HG03045 (cell line): ENCODE measurements around the gene ANKRD28.
"Not testable (repeated sequence)": the region's sequence is repeated elsewhere in the genome, so short reads cannot be mapped to it uniquely, and the experiment has no call there.

ENCODE experiments used
- ATAC-seq: cut with Tn5 transposase; IDR thresholded peaks from one replicate; pipeline ENCODE4 v1.9.1; 2021; ENCODE audit warnings: mild to moderate bottlenecking, moderate library complexity; ENCODE audit not compliant: unreplicated experiment

The ANKRD28 gene

GRCh38 chr3:15638891-15639262 is 158.9 kb downstream of the ANKRD28 start:
- no peak for ATAC-seq

GRCh38 chr3:15638193-15638890 is 159.4 kb downstream of the ANKRD28 start:
- no peak for ATAC-seq

GRCh38 chr3:15637131-15637951 is 160.4 kb downstream of the ANKRD28 start:
- no peak for ATAC-seq

- peak; percentile 44 for ATAC-seq
Measured at GRCh38 chr3:15636028-15636709, 161.6 kb downstream of the ANKRD28 start.

GRCh38 chr3:15635121-15635661 is 162.6 kb downstream of the ANKRD28 start:
- no peak for ATAC-seq

GRCh38 chr3:15634671-15635070 is 163.1 kb downstream of the ANKRD28 start:
- no peak for ATAC-seq

- ATAC-seq = no peak
Measured at GRCh38 chr3:15633766-15634598, 163.8 kb downstream of the ANKRD28 start.

- no peak for ATAC-seq
Measured at GRCh38 chr3:15633159-15633558, 164.6 kb downstream of the ANKRD28 start.

- ATAC-seq = no peak
Measured at GRCh38 chr3:15632212-15632580, 165.6 kb downstream of the ANKRD28 start.

GRCh38 chr3:15631426-15632211 is 166.2 kb downstream of the ANKRD28 start:
- ATAC-seq = no peak

GRCh38 chr3:15630646-15631350 is 167.0 kb downstream of the ANKRD28 start:
- peak; percentile 47 for ATAC-seq

GRCh38 chr3:15629860-15630597 is 167.8 kb downstream of the ANKRD28 start:
- peak; percentile 86 for ATAC-seq

GRCh38 chr3:15628967-15629366 is 168.8 kb downstream of the ANKRD28 start:
- no peak for ATAC-seq

- ATAC-seq = no peak
Measured at GRCh38 chr3:15623535-15624440, 174.0 kb downstream of the ANKRD28 start.

GRCh38 chr3:15619659-15620464 is 177.9 kb downstream of the ANKRD28 start:
- ATAC-seq = not testable (repeated sequence)
